ENCODE data around the gene MACF1.

- no peak for TF ChIP-seq CTCF (IDR thresholded peaks at IDR 0.05)
- TF ChIP-seq POLR2A (IDR thresholded peaks at IDR 0.05), result no peak
These were observed 113.6 kb downstream of the MACF1 start for GRCh38 chr1:39317910-39318633.

All from uterus (tissue), 2 donors.